ENCODE data around the gene ERBB4.

DNA sequence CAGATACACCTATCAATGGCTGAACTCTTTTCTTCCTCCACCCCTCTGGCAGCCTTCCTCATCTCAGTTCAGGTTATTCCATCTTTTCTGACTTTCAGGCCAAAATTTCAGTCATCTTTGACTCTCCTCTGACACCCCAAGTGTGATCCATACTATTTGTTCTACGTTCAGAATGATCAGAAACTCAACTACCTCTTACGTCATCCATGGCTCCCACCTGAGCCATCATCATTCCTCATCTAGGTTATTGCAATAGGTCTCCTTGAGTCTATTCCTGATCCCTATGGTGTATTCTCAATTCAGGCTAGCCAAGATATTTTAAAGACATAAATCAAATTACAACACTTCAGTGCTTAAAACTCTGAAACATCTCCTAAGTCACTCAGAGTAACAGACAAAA lies 589.7 kb downstream of the ERBB4 start:
- TF ChIP-seq, protein P1, sequence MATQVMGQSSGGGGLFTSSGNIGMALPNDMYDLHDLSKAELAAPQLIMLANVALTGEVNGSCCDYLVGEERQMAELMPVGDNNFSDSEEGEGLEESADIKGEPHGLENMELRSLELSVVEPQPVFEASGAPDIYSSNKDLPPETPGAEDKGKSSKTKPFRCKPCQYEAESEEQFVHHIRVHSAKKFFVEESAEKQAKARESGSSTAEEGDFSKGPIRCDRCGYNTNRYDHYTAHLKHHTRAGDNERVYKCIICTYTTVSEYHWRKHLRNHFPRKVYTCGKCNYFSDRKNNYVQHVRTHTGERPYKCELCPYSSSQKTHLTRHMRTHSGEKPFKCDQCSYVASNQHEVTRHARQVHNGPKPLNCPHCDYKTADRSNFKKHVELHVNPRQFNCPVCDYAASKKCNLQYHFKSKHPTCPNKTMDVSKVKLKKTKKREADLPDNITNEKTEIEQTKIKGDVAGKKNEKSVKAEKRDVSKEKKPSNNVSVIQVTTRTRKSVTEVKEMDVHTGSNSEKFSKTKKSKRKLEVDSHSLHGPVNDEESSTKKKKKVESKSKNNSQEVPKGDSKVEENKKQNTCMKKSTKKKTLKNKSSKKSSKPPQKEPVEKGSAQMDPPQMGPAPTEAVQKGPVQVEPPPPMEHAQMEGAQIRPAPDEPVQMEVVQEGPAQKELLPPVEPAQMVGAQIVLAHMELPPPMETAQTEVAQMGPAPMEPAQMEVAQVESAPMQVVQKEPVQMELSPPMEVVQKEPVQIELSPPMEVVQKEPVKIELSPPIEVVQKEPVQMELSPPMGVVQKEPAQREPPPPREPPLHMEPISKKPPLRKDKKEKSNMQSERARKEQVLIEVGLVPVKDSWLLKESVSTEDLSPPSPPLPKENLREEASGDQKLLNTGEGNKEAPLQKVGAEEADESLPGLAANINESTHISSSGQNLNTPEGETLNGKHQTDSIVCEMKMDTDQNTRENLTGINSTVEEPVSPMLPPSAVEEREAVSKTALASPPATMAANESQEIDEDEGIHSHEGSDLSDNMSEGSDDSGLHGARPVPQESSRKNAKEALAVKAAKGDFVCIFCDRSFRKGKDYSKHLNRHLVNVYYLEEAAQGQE (IDR thresholded peaks at IDR 0.05; ENCODE audit: insufficient read depth in 1 of 2, low read depth in 2 of 2, low read length in 1 of 2): no peak
- TF ChIP-seq, protein P2, sequence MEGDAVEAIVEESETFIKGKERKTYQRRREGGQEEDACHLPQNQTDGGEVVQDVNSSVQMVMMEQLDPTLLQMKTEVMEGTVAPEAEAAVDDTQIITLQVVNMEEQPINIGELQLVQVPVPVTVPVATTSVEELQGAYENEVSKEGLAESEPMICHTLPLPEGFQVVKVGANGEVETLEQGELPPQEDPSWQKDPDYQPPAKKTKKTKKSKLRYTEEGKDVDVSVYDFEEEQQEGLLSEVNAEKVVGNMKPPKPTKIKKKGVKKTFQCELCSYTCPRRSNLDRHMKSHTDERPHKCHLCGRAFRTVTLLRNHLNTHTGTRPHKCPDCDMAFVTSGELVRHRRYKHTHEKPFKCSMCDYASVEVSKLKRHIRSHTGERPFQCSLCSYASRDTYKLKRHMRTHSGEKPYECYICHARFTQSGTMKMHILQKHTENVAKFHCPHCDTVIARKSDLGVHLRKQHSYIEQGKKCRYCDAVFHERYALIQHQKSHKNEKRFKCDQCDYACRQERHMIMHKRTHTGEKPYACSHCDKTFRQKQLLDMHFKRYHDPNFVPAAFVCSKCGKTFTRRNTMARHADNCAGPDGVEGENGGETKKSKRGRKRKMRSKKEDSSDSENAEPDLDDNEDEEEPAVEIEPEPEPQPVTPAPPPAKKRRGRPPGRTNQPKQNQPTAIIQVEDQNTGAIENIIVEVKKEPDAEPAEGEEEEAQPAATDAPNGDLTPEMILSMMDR (IDR thresholded peaks at IDR 0.05): no peak
- TF ChIP-seq POLR2AphosphoS5 (IDR thresholded peaks at IDR 0.05; ENCODE audit: low read depth, low read length): no peak
